Heart right ventricle (tissue), 16 donors: Measurements from ENCODE around the gene PPL. TPM values are rescaled to one million over a fixed set of nuclear protein-coding genes. Genes with fewer than 3 reads are reported as not detected.
"Not testable (repeated sequence)": the region's sequence is repeated elsewhere in the genome, so short reads cannot be mapped to it uniquely, and the experiment has no call there.

Source experiments
- ATAC-seq, 8 donors: fragments of 200-7000 bp; cut with Tn5 transposase; one replicate each; pipeline ENCODE4 v1.9.1; 2020; ENCODE audit warnings: mild to moderate bottlenecking in 8 of 8, moderate library complexity in 8 of 8, moderate number of reproducible peaks in 1 of 8
- DNase-seq, 2 donors: peaks; one replicate each; pipeline ENCODE4 v3.0.0-alpha.2; 2020
- H3K27ac ChIP-seq, 10 donors: fragments of 200-600 bp; sonication (generic) in 2 of 10; one replicate each; pipeline versions ENCODE4 v1.5.0 to v1.8.0; 2020 to 2022; ENCODE audit warnings: mild to moderate bottlenecking in 3 of 10
- H3K27me3 ChIP-seq, 7 donors: fragments of 200-600 bp; one replicate each; pipeline ENCODE4 v1.8.0; 2021 to 2022; ENCODE audit warnings: mild to moderate bottlenecking in 2 of 7
- H3K36me3 ChIP-seq, 9 donors: fragments of 200-600 bp; sonication (generic) in 1 of 9; one replicate each; pipeline versions ENCODE4 v1.5.0 to v1.8.0; 2020 to 2022; ENCODE audit warnings: mild to moderate bottlenecking in 2 of 9
- H3K4me1 ChIP-seq, 9 donors: fragments of 200-600 bp; sonication (generic) in 1 of 9; one replicate each; pipeline versions ENCODE4 v1.5.0 to v1.8.0; 2020 to 2022; ENCODE audit warnings: mild to moderate bottlenecking in 4 of 9
- H3K4me3 ChIP-seq, 10 donors: fragments of 200-600 bp; sonication (generic) in 2 of 10; one replicate each; pipeline versions ENCODE4 v1.5.0 to v1.8.0; 2020 to 2022; ENCODE audit warnings: mild to moderate bottlenecking in 7 of 10, moderate library complexity in 2 of 10
- H3K9me3 ChIP-seq, 11 donors: fragments of 200-600 bp in 10 of 11; sonication (generic) in 2 of 11; one replicate each; pipeline versions ENCODE4 v1.5.0 to v1.8.0; 2013 to 2022; ENCODE audit warnings: mild to moderate bottlenecking in 2 of 11, control low read depth in 1 of 11, moderate library complexity in 1 of 11
- CTCF ChIP-seq, 9 donors: fragments of 200-600 bp; sonication (generic) in 2 of 9; IDR thresholded peaks; one replicate each; pipeline versions ENCODE4 v1.5.0 to v1.8.0; 2021 to 2022; ENCODE audit warnings: antibody characterized with exemption in 9 of 9, mild to moderate bottlenecking in 5 of 9, moderate library complexity in 1 of 9
- WGBS, 2 donors: extraction: QIAGEN DNeasy Blood & Tissue Kit; methylation state at CpG; one replicate each; pipeline ENCODE4 v1.1.7; 2013; ENCODE audit warnings: inconsistent platforms in 1 of 2; 5-methylcytosine and 5-hydroxymethylcytosine counted together
- intact Hi-C, 10 donors: fragments of 100-400 bp; cut with DNase I; formaldehyde crosslinking; loops; one replicate each; pipeline versions ENCODE4 v1.11.1 to v1.14.2; 2022
- polyA plus RNA-seq, 2 donors: library from polyadenylated mRNA; stranded (reverse); fragments of 200-250 nt; gene quantifications; one replicate each; pipeline ENCODE4 v1.2.3, GENCODE V29; 2013
- total RNA-seq, 10 donors: library from RNA; stranded (reverse); fragmentation: NEBNext Ultra II Directional in 3 of 10; extraction: Animal tissue kit (Norgen Biotek cat#: 25700) in 3 of 10; gene quantifications; one replicate each; pipeline versions ENCODE4 v1.2.1 to v1.2.4, GENCODE V29; 2021 to 2023
- donor health status: Arrhythmogenic right ventricular cardiomyopathy.
- donor health status: ischemic (EF 13 %, LVEDD 7.1; RV severe dilation, severe dysfunction).
- donor health status: healthy with polysubstance abuse.
- donor health status: DM: no; HTN: yes; CAD: no.
- donor health status: DM: no; HTN: no; CAD: no.
- donor health status: ischemic (EF 25% LVEDD 6.9; RV normal size, moderate dysfunction).
- donor health status: ischemic (EF 25% LVEDD 5.7; RV mildly dilated, moderate dysfunction).
- donor health status: healthy.
- donor health status: DM: yes; HTN: yes; CAD: no.
- donor health status: Ischemic cardiomyopathy.
- donor health status: ischemic (EF 35%, LVEDD 5.7; RV mildly dilated, moderate dysfunction).
- donor health status: nonischemic (EF 11% LVEDD 7.7; RV severe dilation, severe dysfunction).
- donor health status: DM: yes; HTN: yes; CAD: no.
- donor health status: PGD.
- donor health status: ischemic (EF 29% LVEDD 5.4; RV normal size, mild dysfunction).
- donor health status: nonischemic (EF 23%, LVEDD 6.1; RV moderate dilation, normal function).

PPL gene
- total and polyA plus RNA-seq, 12 donors, result 4.9 to 19.3 (median 7.3) TPM

DNA sequence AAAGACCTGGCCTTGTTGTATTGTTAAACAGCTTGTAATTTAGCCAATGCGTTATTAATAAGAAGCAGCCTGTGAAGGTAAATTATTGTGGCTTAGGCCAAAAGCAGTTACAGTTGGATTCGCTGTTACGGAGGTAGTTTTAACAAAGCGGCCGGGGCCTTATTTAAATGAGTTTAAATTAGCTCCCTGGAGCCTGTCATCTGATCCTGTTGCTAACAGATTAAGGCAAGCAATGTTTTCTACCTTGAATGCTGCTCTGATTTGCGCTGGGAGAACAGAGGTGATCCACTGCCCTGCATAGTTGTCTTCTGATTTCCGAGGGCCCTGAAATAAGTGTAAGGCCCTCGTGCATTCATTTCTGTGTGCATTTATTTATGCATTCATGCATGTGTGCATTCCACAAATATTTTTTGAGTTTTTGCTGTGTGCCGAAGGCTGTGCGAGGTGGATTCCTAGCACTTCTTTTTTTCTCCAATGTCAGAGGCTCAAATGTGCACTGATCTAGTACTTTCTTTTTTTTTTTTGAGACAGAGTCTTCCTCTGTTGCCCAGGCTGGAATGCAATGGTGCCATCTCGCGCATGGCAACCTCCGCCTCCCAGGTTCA is 32.0 kb upstream of the PPL start:
- H3K27ac ChIP-seq, result peak overlapping the region in 2 of 10 donors; percentile 40 to 53
- H3K4me3 ChIP-seq, result no peak overlapping the region
- intact Hi-C loops, result loop anchor here in 1 of 10 donors (5.0 kb wide), 1 partner anchor 53 kb away; no protein-coding TSS in a partner anchor
- peaks cover 0 to 4% (median 0%) of the 10 kb centered on the region in 9 donors for H3K4me1 ChIP-seq
- peaks cover 0 to 3% (median 0%) of the 10 kb centered on the region in 11 donors for H3K9me3 ChIP-seq
- ATAC-seq, result peak in 1 of 8 donors; percentile 27
- TF ChIP-seq CTCF (IDR thresholded peaks at IDR 0.05), result no peak
- 50 to 58% methylated on average over 13 of the region's 13 CpGs for WGBS, 2 donors
- H3K36me3 ChIP-seq, result no peaks in the 10 kb centered on the region
- DNase-seq, result no peak
- peaks cover 0 to 9% (median 0%) of the 10 kb centered on the region in 7 donors for H3K27me3 ChIP-seq

- DNase-seq, H3K4me3 ChIP-seq, ATAC-seq, H3K4me1 ChIP-seq, H3K36me3 ChIP-seq, H3K27me3 ChIP-seq, H3K9me3 ChIP-seq: not testable (repeated sequence)
- WGBS, 2 donors, result 88 to 95% methylated on average over 12 of the region's 12 CpGs
- peak overlapping the region in 1 of 10 donors; percentile 40 for H3K27ac ChIP-seq
- intact Hi-C loops, result loop anchor here in 1 of 10 donors (5.0 kb wide), 1 partner anchor 54 kb away; no protein-coding TSS in a partner anchor
Observed at GRCh38 chr16:4968278-4968677, 31.3 kb upstream of the PPL start.

- no peak overlapping the region for H3K27ac ChIP-seq
- DNase-seq (no peak), ATAC-seq (no peak)
- no peaks in the 10 kb centered on the region for H3K9me3 ChIP-seq
- WGBS, 2 donors, result 78 to 79% methylated on average over 10 of the region's 10 CpGs
- intact Hi-C loops, result loop anchor here in 1 of 10 donors (5.0 kb wide), 1 partner anchor 55 kb away; no protein-coding TSS in a partner anchor
- no peaks in the 10 kb centered on the region for H3K36me3 ChIP-seq
- peaks cover 0 to 4% (median 0%) of the 10 kb centered on the region in 9 donors for H3K4me1 ChIP-seq
- peaks cover 0 to 9% (median 0%) of the 10 kb centered on the region in 7 donors for H3K27me3 ChIP-seq
- no peak for TF ChIP-seq CTCF (IDR thresholded peaks at IDR 0.05)
- H3K4me3 ChIP-seq, result no peak overlapping the region
Observed at GRCh38 chr16:4966736-4967453, 29.9 kb upstream of the PPL start.

GRCh38 chr16:4963527-4963926 is 26.6 kb upstream of the PPL start:
- H3K36me3 ChIP-seq, H3K9me3 ChIP-seq, DNase-seq, intact Hi-C loops, H3K4me1 ChIP-seq, ATAC-seq, H3K27ac ChIP-seq, H3K4me3 ChIP-seq: not testable (repeated sequence)
- WGBS, 2 donors, result 84 to 89% methylated on average over 7 of the region's 7 CpGs
- peaks cover 0 to 18% (median 0%) of the 10 kb centered on the region in 7 donors for H3K27me3 ChIP-seq

DNA sequence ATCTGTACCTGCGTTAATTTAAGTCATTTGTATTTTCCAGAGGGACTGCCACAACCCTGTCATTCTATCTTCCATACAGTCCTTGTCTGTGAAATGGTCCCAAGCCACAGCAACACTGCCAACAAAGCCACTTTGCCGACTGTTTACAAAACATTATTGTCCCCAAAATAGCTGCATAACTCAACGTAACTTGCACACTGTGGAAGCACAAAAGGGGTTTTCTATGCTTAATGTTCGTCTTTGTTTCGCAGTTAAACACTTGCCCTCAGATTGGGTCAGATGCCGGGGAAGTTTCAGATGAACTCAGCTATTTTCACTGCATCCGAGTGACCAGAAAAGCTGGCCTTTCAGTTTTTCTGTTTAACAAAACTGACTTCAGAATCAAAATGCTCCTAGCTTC is 25.8 kb upstream of the PPL start:
- 52 to 72% methylated on average over 7 of the region's 7 CpGs for WGBS, 2 donors
- ATAC-seq (no peak), DNase-seq (no peak)
- intact Hi-C loops, result no loop called here
- TF ChIP-seq CTCF (IDR thresholded peaks at IDR 0.05), result no peak
- peaks cover 0 to 11% (median 8%) of the 10 kb centered on the region in 9 donors for H3K4me1 ChIP-seq
- peaks cover 0 to 21% (median 0%) of the 10 kb centered on the region in 7 donors for H3K27me3 ChIP-seq
- H3K36me3 ChIP-seq, result no peaks in the 10 kb centered on the region
- no peak overlapping the region for H3K27ac ChIP-seq
- no peak overlapping the region for H3K4me3 ChIP-seq
- H3K9me3 ChIP-seq, result no peaks in the 10 kb centered on the region
